Measurements from ENCODE around the gene ABHD13. TPM values are rescaled to one million over a fixed set of nuclear protein-coding genes. Genes with fewer than 3 reads are reported as not detected.

ABHD13 gene
- total and polyA plus RNA-seq, 2 donors from 2014 or later, result 4.9 to 9.4 TPM

GRCh38 chr13:108178078-108178477 is 40.1 kb upstream of the ABHD13 start:
- intact Hi-C loops (cut with DNase I), result no loop called here
- Histone ChIP-seq H3K9me3 (ENCODE audit: control insufficient read depth in 2 of 3, insufficient read depth in 1 of 3, low read length in 3 of 3) (no peaks in the 10 kb centered on the region), H3K27ac (ENCODE audit: low read depth in 2 of 2, low read length in 2 of 2) (no peak overlapping the region), H3K36me3 (ENCODE audit: control insufficient read depth in 2 of 3, insufficient read depth in 3 of 3, low read length in 3 of 3) (no peaks in the 10 kb centered on the region), H3K4me3 (ENCODE audit: low read length in 3 of 3) (no peak overlapping the region), H3K4me1 (ENCODE audit: control insufficient read depth in 2 of 3, insufficient read depth in 2 of 3, low read depth in 1 of 3, low read length in 3 of 3) (no peaks in the 10 kb centered on the region), H3K27me3 (ENCODE audit: control insufficient read depth, insufficient read depth, low read length) (no peaks in the 10 kb centered on the region), H3K9ac (ENCODE audit: low read length in 3 of 3) (no peak overlapping the region)
- no peak for TF ChIP-seq CTCF (IDR thresholded peaks at IDR 0.05; ENCODE audit: borderline replicate concordance, extremely low read depth, insufficient read depth)
- FAIRE-seq (no peak), DNase-seq (no peak)

GRCh38 chr13:108182652-108183051 is 35.5 kb upstream of the ABHD13 start:
- no peak overlapping the region for H3K4me3 ChIP-seq (ENCODE audit: low read length in 3 of 3)
- H3K9me3 ChIP-seq (ENCODE audit: control insufficient read depth in 2 of 3, insufficient read depth in 1 of 3, low read length in 3 of 3), result no peaks in the 10 kb centered on the region
- no peaks in the 10 kb centered on the region for H3K36me3 ChIP-seq (ENCODE audit: control insufficient read depth in 2 of 3, insufficient read depth in 3 of 3, low read length in 3 of 3)
- no peaks in the 10 kb centered on the region for H3K4me1 ChIP-seq (ENCODE audit: control insufficient read depth in 2 of 3, insufficient read depth in 2 of 3, low read depth in 1 of 3, low read length in 3 of 3)
- no peaks in the 10 kb centered on the region for H3K27me3 ChIP-seq (ENCODE audit: control insufficient read depth, insufficient read depth, low read length)
- H3K27ac ChIP-seq (ENCODE audit: low read depth in 2 of 2, low read length in 2 of 2), result no peak overlapping the region
- FAIRE-seq, result no peak
- TF ChIP-seq CTCF (IDR thresholded peaks at IDR 0.05; ENCODE audit: borderline replicate concordance, extremely low read depth, insufficient read depth), result no peak
- DNase-seq, result no peak
- H3K9ac ChIP-seq (ENCODE audit: low read length in 3 of 3), result no peak overlapping the region
- intact Hi-C loops (cut with DNase I), result no loop called here

GRCh38 chr13:108185223-108185622 is 33.0 kb upstream of the ABHD13 start:
- no peak for DNase-seq
- FAIRE-seq, result no peak
- TF ChIP-seq CTCF (IDR thresholded peaks at IDR 0.05; ENCODE audit: borderline replicate concordance, extremely low read depth, insufficient read depth), result no peak

GRCh38 chr13:108188260-108188659 is 29.9 kb upstream of the ABHD13 start:
- FAIRE-seq (no peak), DNase-seq (no peak)
- Histone ChIP-seq H3K9me3 (ENCODE audit: control insufficient read depth in 2 of 3, insufficient read depth in 1 of 3, low read length in 3 of 3) (peaks cover 0 to 2% (median 0%) of the 10 kb centered on the region in 3 donors), H3K36me3 (ENCODE audit: control insufficient read depth in 2 of 3, insufficient read depth in 3 of 3, low read length in 3 of 3) (no peaks in the 10 kb centered on the region), H3K4me1 (ENCODE audit: control insufficient read depth in 2 of 3, insufficient read depth in 2 of 3, low read depth in 1 of 3, low read length in 3 of 3) (no peaks in the 10 kb centered on the region), H3K27ac (ENCODE audit: low read depth in 2 of 2, low read length in 2 of 2) (no peak overlapping the region), H3K9ac (ENCODE audit: low read length in 3 of 3) (no peak overlapping the region), H3K4me3 (ENCODE audit: low read length in 3 of 3) (no peak overlapping the region), H3K27me3 (ENCODE audit: control insufficient read depth, insufficient read depth, low read length) (no peaks in the 10 kb centered on the region)
- intact Hi-C loops (cut with DNase I), result no loop called here
- no peak for TF ChIP-seq CTCF (IDR thresholded peaks at IDR 0.05; ENCODE audit: borderline replicate concordance, extremely low read depth, insufficient read depth)

More at GRCh38 chr13:108185223-108185622, 33.0 kb upstream of the ABHD13 start:
- H3K36me3 ChIP-seq (ENCODE audit: control insufficient read depth in 2 of 3, insufficient read depth in 3 of 3, low read length in 3 of 3), result no peaks in the 10 kb centered on the region
- peaks cover 0 to 2% (median 0%) of the 10 kb centered on the region in 3 donors for H3K9me3 ChIP-seq (ENCODE audit: control insufficient read depth in 2 of 3, insufficient read depth in 1 of 3, low read length in 3 of 3)
- H3K27ac ChIP-seq (ENCODE audit: low read depth in 2 of 2, low read length in 2 of 2), result no peak overlapping the region
- no peaks in the 10 kb centered on the region for H3K27me3 ChIP-seq (ENCODE audit: control insufficient read depth, insufficient read depth, low read length)
- H3K4me1 ChIP-seq (ENCODE audit: control insufficient read depth in 2 of 3, insufficient read depth in 2 of 3, low read depth in 1 of 3, low read length in 3 of 3), result no peaks in the 10 kb centered on the region
- no peak overlapping the region for H3K4me3 ChIP-seq (ENCODE audit: low read length in 3 of 3)
- no peak overlapping the region for H3K9ac ChIP-seq (ENCODE audit: low read length in 3 of 3)
- intact Hi-C loops (cut with DNase I), result no loop called here
